Glomerular endothelial cell (primary cell): ENCODE data around the gene SUCLA2. TPM values are rescaled to one million over a fixed set of nuclear protein-coding genes. Genes with fewer than 3 reads are reported as not detected.

Experiments used
- DNase-seq: peaks from one replicate; pipeline ENCODE4 v3.0.0-alpha.2; 2011; ENCODE audit warnings: low read depth, low spot score; ENCODE audit errors: extremely low read depth
- total RNA-seq: library from RNA; depleted of rRNA; stranded (reverse); fragments of >200 nt; gene quantifications from 2 replicates; pipeline ENCODE4 v1.2.3, GENCODE V29; 2015

Gene SUCLA2
- total RNA-seq, 1 donor from 2014 or later: 25.3 TPM

- peak; percentile 55 for DNase-seq
Measured at GRCh38 chr13:47904891-47905290, 96.2 kb downstream of the SUCLA2 start.

GRCh38 chr13:47904241-47904640 lies 96.8 kb downstream of the SUCLA2 start:
- no peak for DNase-seq

- DNase-seq: no peak
Measured at GRCh38 chr13:47903836-47904235, 97.2 kb downstream of the SUCLA2 start.

GRCh38 chr13:47901441-47901840 lies 99.6 kb downstream of the SUCLA2 start:
- no peak for DNase-seq

- no peak for DNase-seq
Measured at GRCh38 chr13:47898080-47898479, 103.0 kb downstream of the SUCLA2 start.

- DNase-seq: no peak
Measured at GRCh38 chr13:47897411-47898050, 103.5 kb downstream of the SUCLA2 start.

GRCh38 chr13:47896546-47896945 lies 104.5 kb downstream of the SUCLA2 start:
- DNase-seq: no peak

GRCh38 chr13:47896111-47896510 lies 105.0 kb downstream of the SUCLA2 start:
- DNase-seq: no peak

GRCh38 chr13:47893527-47893926 lies 107.5 kb downstream of the SUCLA2 start:
- no peak for DNase-seq

Other genes with a start within 250 kb of the SUCLA2 start
- 7.9 TPM in 2 replicates for gene NUDT15, start 36.5 kb upstream of the SUCLA2 start, total RNA-seq
- 22.9 and 26.3 TPM in 2 replicates for gene MED4, start 93.8 kb upstream of the SUCLA2 start, total RNA-seq
- gene ITM2B, start 231.9 kb upstream of the SUCLA2 start, total RNA-seq: 357 and 462 TPM in 2 replicates